ENCODE results near the gene SI.

Gene SI

DNA sequence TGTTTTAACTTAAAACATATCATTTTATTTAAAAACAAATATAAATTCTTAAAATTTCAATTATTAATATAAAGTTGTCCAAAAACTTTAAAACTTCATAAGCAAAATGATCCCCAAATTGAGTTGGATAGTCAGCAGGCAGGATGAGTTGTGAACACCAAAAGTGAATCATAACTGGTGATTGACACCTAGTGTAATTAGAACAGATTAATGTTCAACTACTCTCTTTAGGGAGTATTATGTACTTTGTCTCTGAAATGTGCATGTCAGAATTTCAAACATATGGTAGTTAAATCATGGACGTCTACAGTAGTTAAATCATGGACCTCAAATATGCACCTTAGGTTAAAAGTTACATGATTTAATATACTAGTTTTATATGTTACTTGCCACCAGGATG, 2.9 kb upstream of the SI start:
- H3K9me3 ChIP-seq (ENCODE audit: severe bottlenecking), result no peaks in the 10 kb centered on the region
- TF ChIP-seq, protein P1, sequence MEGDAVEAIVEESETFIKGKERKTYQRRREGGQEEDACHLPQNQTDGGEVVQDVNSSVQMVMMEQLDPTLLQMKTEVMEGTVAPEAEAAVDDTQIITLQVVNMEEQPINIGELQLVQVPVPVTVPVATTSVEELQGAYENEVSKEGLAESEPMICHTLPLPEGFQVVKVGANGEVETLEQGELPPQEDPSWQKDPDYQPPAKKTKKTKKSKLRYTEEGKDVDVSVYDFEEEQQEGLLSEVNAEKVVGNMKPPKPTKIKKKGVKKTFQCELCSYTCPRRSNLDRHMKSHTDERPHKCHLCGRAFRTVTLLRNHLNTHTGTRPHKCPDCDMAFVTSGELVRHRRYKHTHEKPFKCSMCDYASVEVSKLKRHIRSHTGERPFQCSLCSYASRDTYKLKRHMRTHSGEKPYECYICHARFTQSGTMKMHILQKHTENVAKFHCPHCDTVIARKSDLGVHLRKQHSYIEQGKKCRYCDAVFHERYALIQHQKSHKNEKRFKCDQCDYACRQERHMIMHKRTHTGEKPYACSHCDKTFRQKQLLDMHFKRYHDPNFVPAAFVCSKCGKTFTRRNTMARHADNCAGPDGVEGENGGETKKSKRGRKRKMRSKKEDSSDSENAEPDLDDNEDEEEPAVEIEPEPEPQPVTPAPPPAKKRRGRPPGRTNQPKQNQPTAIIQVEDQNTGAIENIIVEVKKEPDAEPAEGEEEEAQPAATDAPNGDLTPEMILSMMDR (IDR thresholded peaks at IDR 0.05; ENCODE audit: poor library complexity, severe bottlenecking), result no peak
- DNase-seq (ENCODE audit: low spot score), result no peak
- no peaks in the 10 kb centered on the region for H3K27me3 ChIP-seq (ENCODE audit: insufficient read depth, poor library complexity, severe bottlenecking)
- ATAC-seq (ENCODE audit: low read depth), result no peak
- H3K4me1 ChIP-seq (ENCODE audit: insufficient read depth, poor library complexity, severe bottlenecking), result no peaks in the 10 kb centered on the region
- H3K36me3 ChIP-seq (ENCODE audit: low read depth), result no peaks in the 10 kb centered on the region
- H3K4me3 ChIP-seq (ENCODE audit: severe bottlenecking), result no peak overlapping the region
- no peak overlapping the region for H3K27ac ChIP-seq (ENCODE audit: poor library complexity, severe bottlenecking)

DNA sequence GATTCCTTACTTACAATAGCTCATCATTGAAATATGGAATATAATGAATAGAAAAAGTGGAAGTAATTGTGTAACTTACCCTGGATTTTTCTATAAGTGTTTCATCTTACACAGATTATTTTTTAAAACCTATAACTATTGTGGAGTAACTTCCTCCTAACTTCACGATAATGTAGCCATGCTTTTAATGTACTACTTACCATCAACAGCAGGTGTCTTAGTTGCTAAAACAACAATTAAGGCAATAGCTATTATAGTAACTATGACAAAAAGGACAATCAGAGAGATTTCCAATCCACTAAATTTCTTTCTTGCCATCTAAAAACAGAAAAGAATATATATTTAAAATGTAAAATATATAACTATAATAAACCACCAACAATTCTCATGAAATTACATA, 2.6 kb downstream of the SI start:
- ATAC-seq (ENCODE audit: low read depth) (no peak), DNase-seq (ENCODE audit: low spot score) (no peak)
- H3K4me3 ChIP-seq (ENCODE audit: severe bottlenecking), result no peak overlapping the region
- H3K27ac ChIP-seq (ENCODE audit: poor library complexity, severe bottlenecking), result no peak overlapping the region
- no peaks in the 10 kb centered on the region for H3K9me3 ChIP-seq (ENCODE audit: severe bottlenecking)
- no peaks in the 10 kb centered on the region for H3K27me3 ChIP-seq (ENCODE audit: insufficient read depth, poor library complexity, severe bottlenecking)
- no peaks in the 10 kb centered on the region for H3K36me3 ChIP-seq (ENCODE audit: low read depth)
- no peaks in the 10 kb centered on the region for H3K4me1 ChIP-seq (ENCODE audit: insufficient read depth, poor library complexity, severe bottlenecking)
- TF ChIP-seq, protein P1 (IDR thresholded peaks at IDR 0.05; ENCODE audit: poor library complexity, severe bottlenecking), result no peak

GRCh38 chr3:165070682-165071081, 7.6 kb downstream of the SI start:
- Histone ChIP-seq H3K27me3 (ENCODE audit: insufficient read depth, poor library complexity, severe bottlenecking) (no peaks in the 10 kb centered on the region), H3K36me3 (ENCODE audit: low read depth) (no peaks in the 10 kb centered on the region), H3K4me1 (ENCODE audit: insufficient read depth, poor library complexity, severe bottlenecking) (no peaks in the 10 kb centered on the region), H3K9me3 (ENCODE audit: severe bottlenecking) (no peaks in the 10 kb centered on the region), H3K27ac (ENCODE audit: poor library complexity, severe bottlenecking) (no peak overlapping the region), H3K4me3 (ENCODE audit: severe bottlenecking) (no peak overlapping the region)
- TF ChIP-seq, protein P1 (IDR thresholded peaks at IDR 0.05; ENCODE audit: poor library complexity, severe bottlenecking), result no peak
- no peak for ATAC-seq (ENCODE audit: low read depth)
- no peak for DNase-seq (ENCODE audit: low spot score)

GRCh38 chr3:165056510-165056909, 21.8 kb downstream of the SI start:
- H3K36me3 ChIP-seq (ENCODE audit: low read depth), result no peaks in the 10 kb centered on the region
- DNase-seq (ENCODE audit: low spot score), result no peak
- no peaks in the 10 kb centered on the region for H3K4me1 ChIP-seq (ENCODE audit: insufficient read depth, poor library complexity, severe bottlenecking)
- TF ChIP-seq, protein P1 (IDR thresholded peaks at IDR 0.05; ENCODE audit: poor library complexity, severe bottlenecking), result no peak
- ATAC-seq (ENCODE audit: low read depth), result no peak
- no peak overlapping the region for H3K4me3 ChIP-seq (ENCODE audit: severe bottlenecking)
- H3K9me3 ChIP-seq (ENCODE audit: severe bottlenecking), result no peaks in the 10 kb centered on the region
- H3K27me3 ChIP-seq (ENCODE audit: insufficient read depth, poor library complexity, severe bottlenecking), result no peaks in the 10 kb centered on the region
- no peak overlapping the region for H3K27ac ChIP-seq (ENCODE audit: poor library complexity, severe bottlenecking)

GRCh38 chr3:165040186-165040585, 38.1 kb downstream of the SI start:
- Histone ChIP-seq H3K9me3 (ENCODE audit: severe bottlenecking) (no peaks in the 10 kb centered on the region), H3K27me3 (ENCODE audit: insufficient read depth, poor library complexity, severe bottlenecking) (peaks cover 14% of the 10 kb centered on the region), H3K36me3 (ENCODE audit: low read depth) (no peaks in the 10 kb centered on the region), H3K4me1 (ENCODE audit: insufficient read depth, poor library complexity, severe bottlenecking) (no peaks in the 10 kb centered on the region), H3K27ac (ENCODE audit: poor library complexity, severe bottlenecking) (no peak overlapping the region), H3K4me3 (ENCODE audit: severe bottlenecking) (no peak overlapping the region)
- DNase-seq (ENCODE audit: low spot score) (no peak), ATAC-seq (ENCODE audit: low read depth) (no peak)
- TF ChIP-seq, protein P1 (IDR thresholded peaks at IDR 0.05; ENCODE audit: poor library complexity, severe bottlenecking), result no peak
